HS-5 (cell line): ENCODE data around the gene NPPB.

Source experiments
- DNase-seq: peaks from one replicate; pipeline ENCODE4 v3.0.0-alpha.2; 2012; ENCODE audit warnings: low read depth

NPPB gene

GRCh38 chr1:11857164-11857851 is 1.4 kb downstream of the NPPB start:
- DNase-seq = no peak

- DNase-seq = no peak
These were observed 2.0 kb downstream of the NPPB start for GRCh38 chr1:11856698-11857097.

- DNase-seq = no peak
These were observed 3.3 kb downstream of the NPPB start for GRCh38 chr1:11855430-11855829.

- DNase-seq = no peak
These were observed 4.2 kb downstream of the NPPB start for GRCh38 chr1:11854519-11854918.

- no peak for DNase-seq
These were observed 7.6 kb downstream of the NPPB start for GRCh38 chr1:11851180-11851579.

GRCh38 chr1:11850156-11850555 is 8.6 kb downstream of the NPPB start:
- no peak for DNase-seq

GRCh38 chr1:11848373-11848700 is 10.4 kb downstream of the NPPB start:
- no peak for DNase-seq

- no peak for DNase-seq
These were observed 10.9 kb downstream of the NPPB start, which contains the start of gene NPPA for GRCh38 chr1:11847667-11848372. TSS of gene NPPA (minus strand) at chr1:11847783. CDS start at chr1:11847684, 99 bp downstream.

- DNase-seq = no peak
These were observed 13.0 kb downstream of the NPPB start for GRCh38 chr1:11845641-11846335.

GRCh38 chr1:11842154-11843041 is 16.3 kb downstream of the NPPB start:
- no peak for DNase-seq

- DNase-seq = no peak
These were observed 17.2 kb downstream of the NPPB start for GRCh38 chr1:11841245-11842153.

- no peak for DNase-seq
These were observed 18.7 kb downstream of the NPPB start for GRCh38 chr1:11839727-11840705.

- peak; percentile 20 for DNase-seq
These were observed 20.1 kb downstream of the NPPB start for GRCh38 chr1:11838349-11839272.

- no peak for DNase-seq
These were observed 20.9 kb downstream of the NPPB start for GRCh38 chr1:11837767-11838348.

- DNase-seq = no peak
These were observed 21.6 kb downstream of the NPPB start for GRCh38 chr1:11836955-11837766.

- DNase-seq = no peak
These were observed 23.1 kb downstream of the NPPB start for GRCh38 chr1:11835441-11836225.

GRCh38 chr1:11833900-11834299 is 24.8 kb downstream of the NPPB start:
- DNase-seq = no peak
